ENCODE measurements around the gene CSAD. TPM values are rescaled to one million over a fixed set of nuclear protein-coding genes. Genes with fewer than 3 reads are reported as not detected.

The CSAD gene
- total and polyA plus RNA-seq, 2 of the 13 experiments (the other 11 are each of a cell fraction or from before 2014, with no cell fraction given) = 7.2 to 23.5 TPM

DNA sequence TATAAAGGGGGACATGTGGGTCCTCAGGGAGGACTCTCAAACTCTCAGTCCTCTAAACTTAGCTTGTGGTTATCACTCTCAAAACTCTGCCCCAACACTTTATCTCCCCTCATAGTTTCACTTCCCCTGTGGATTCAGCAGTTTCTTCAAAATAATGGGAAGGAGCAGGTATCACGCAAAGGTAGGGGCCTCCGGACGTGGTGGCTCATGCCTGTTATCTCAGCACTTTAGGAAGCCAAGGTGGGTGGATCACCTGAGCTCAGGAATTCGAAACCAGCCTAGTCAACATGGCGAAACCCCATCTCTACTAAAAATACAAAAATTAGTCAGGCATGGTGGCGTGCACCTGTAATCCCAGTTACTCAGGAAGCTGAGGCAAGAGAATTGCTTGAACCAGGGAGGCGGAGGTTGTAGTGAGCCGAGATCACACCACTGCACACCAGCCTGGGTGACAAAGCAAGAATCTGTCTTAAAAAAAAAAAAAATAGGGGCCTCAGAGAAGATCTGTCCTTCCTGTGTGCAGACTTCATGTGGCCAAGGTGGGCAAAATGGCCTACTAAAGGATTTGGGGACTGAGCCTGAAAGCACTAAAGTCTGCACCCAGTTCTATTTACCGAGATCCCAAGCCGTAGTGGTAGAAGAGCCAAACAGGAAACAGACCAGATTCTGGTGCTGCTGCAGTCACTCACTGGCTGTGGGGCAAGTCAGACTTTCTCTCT lies 19.9 kb upstream of the CSAD start:
- H3K79me2 ChIP-seq (ENCODE audit: insufficient read depth, low read length) = no peaks in the 10 kb centered on the region
- H3K9ac ChIP-seq (ENCODE audit: insufficient read depth, low read depth, low read length) = no peak overlapping the region
- no peak overlapping the region for H3K27ac ChIP-seq (ENCODE audit: extremely low read length, insufficient read depth, low read length)
- BruUV-seq (replicated peaks) = no TSS peak
- ATAC-seq (no peak), FAIRE-seq (no peak), DNase-seq (ENCODE audit: low spot score) (no peak)
- POLR2A ChIA-PET = interaction anchor here (0.9 kb wide), 1 partner anchor 121 kb away, joined by 3 read pairs; the partner anchor contains the start of gene AAAS
- WGBS (ENCODE audit: low lambda C conversion rate) = 40% methylated on average over 10 of the region's 10 CpGs
- TF ChIP-seq EP300 (IDR thresholded peaks at IDR 0.05; ENCODE audit: low read depth in 2 of 2, low read length in 2 of 2) (no peak), EP300 (CRISPR knock-in tag; IDR thresholded peaks at IDR 0.05; ENCODE audit: borderline replicate concordance) (no peak), ELF1 (CRISPR knock-in tag; IDR thresholded peaks at IDR 0.05) (no peak), ARNTL (CRISPR knock-in tag; IDR thresholded peaks at IDR 0.05) (no peak), STAT5B (CRISPR knock-in tag; IDR thresholded peaks at IDR 0.05) (no peak), RBFOX2 (IDR thresholded peaks at IDR 0.05; ENCODE audit: low read depth, low read length) (no peak)
- TF ChIP-seq, protein P1, sequence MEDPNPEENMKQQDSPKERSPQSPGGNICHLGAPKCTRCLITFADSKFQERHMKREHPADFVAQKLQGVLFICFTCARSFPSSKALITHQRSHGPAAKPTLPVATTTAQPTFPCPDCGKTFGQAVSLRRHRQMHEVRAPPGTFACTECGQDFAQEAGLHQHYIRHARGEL (CRISPR knock-in tag; IDR thresholded peaks at IDR 0.05) = no peak
- H3K4me1 ChIP-seq (ENCODE audit: insufficient read depth, low read length) = peaks cover 39% of the 10 kb centered on the region
- intact Hi-C loops (cut with micrococcal nuclease; ENCODE audit: unreplicated experiment) (no loop called here), in situ Hi-C loops (cut with HindIII; ENCODE audit: extremely low pct_ligation_motif_present, low pct_unique_long_range_greater_than_20kb) (no loop called here)
- H4K20me1 ChIP-seq (ENCODE audit: insufficient read depth, low read length) = no peaks in the 10 kb centered on the region
- H3K36me3 ChIP-seq (replicated peaks in 1 of 2; ENCODE audit: control insufficient read depth in 1 of 2, insufficient read depth in 2 of 2, low read length in 2 of 2) = no peaks in the 10 kb centered on the region
- CTCF ChIA-PET (ENCODE audit: low intra/inter-chr PET ratio, low total read pairs) = no interaction called here
- H3K4me3 ChIP-seq (replicated peaks in 1 of 3; ENCODE audit: insufficient read depth in 1 of 3, low read depth in 2 of 3, low read length in 3 of 3) = no peak overlapping the region; a peak in 1 of 6 replicates
- no peak overlapping the region for H2AFZ ChIP-seq (ENCODE audit: low read length)
- peaks cover 0 to 4% of the 10 kb centered on the region in 2 experiments; a peak in 1 of 5 replicates for H3K27me3 ChIP-seq (ENCODE audit: control insufficient read depth in 1 of 2, insufficient read depth in 2 of 2, low read length in 2 of 2)
- H3K9me3 ChIP-seq (ENCODE audit: low read length) = no peaks in the 10 kb centered on the region
- H3K4me2 ChIP-seq (ENCODE audit: low read depth, low read length) = no peak overlapping the region

DNA sequence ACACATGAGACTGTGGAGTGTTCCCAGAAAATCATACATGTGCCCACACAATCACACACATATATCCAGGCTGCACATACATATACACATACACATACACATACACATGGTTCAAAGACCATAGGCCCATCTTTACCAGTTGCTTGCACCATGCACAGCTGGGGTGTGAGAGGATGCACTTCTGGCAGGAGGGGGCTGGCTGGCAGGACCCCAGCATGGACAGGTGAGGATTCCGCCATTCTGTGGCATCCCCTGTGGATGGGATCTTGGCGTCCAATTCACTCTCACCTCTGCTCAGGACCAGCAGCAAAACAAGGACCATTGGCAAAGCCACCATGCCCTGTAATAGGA lies 19.4 kb upstream of the CSAD start:
- FAIRE-seq (no peak), DNase-seq (ENCODE audit: low spot score) (no peak), ATAC-seq (no peak)
- no peak overlapping the region for H3K27ac ChIP-seq (ENCODE audit: extremely low read length, insufficient read depth, low read length)
- in situ Hi-C loops (cut with HindIII; ENCODE audit: extremely low pct_ligation_motif_present, low pct_unique_long_range_greater_than_20kb) = no loop called here
- no peaks in the 10 kb centered on the region for H4K20me1 ChIP-seq (ENCODE audit: insufficient read depth, low read length)
- H2AFZ ChIP-seq (ENCODE audit: low read length) = no peak overlapping the region
- H3K36me3 ChIP-seq (replicated peaks in 1 of 2; ENCODE audit: control insufficient read depth in 1 of 2, insufficient read depth in 2 of 2, low read length in 2 of 2) = no peaks in the 10 kb centered on the region
- H3K9ac ChIP-seq (ENCODE audit: insufficient read depth, low read depth, low read length) = no peak overlapping the region
- CTCF ChIA-PET (ENCODE audit: low intra/inter-chr PET ratio, low total read pairs) = no interaction called here
- H3K4me1 ChIP-seq (ENCODE audit: insufficient read depth, low read length) = peaks cover 45% of the 10 kb centered on the region
- POLR2A ChIA-PET = interaction anchor here (0.9 kb wide), 1 partner anchor 121 kb away, joined by 3 read pairs; the partner anchor contains the start of gene AAAS
- H3K4me2 ChIP-seq (ENCODE audit: low read depth, low read length) = no peak overlapping the region
- 0 out of 5 replicates have a peak, but pooled peaks cover 0 to 2% of the 10 kb centered on the region in 2 experiments for H3K27me3 ChIP-seq (ENCODE audit: control insufficient read depth in 1 of 2, insufficient read depth in 2 of 2, low read length in 2 of 2)
- H3K4me3 ChIP-seq (replicated peaks in 1 of 3; ENCODE audit: insufficient read depth in 1 of 3, low read depth in 2 of 3, low read length in 3 of 3) = no peak overlapping the region
- no peaks in the 10 kb centered on the region for H3K79me2 ChIP-seq (ENCODE audit: insufficient read depth, low read length)
- 50% methylated on average over 1 of the region's 2 CpGs for WGBS (ENCODE audit: low lambda C conversion rate)
- no TSS peak for BruUV-seq (replicated peaks)
- intact Hi-C loops (cut with micrococcal nuclease; ENCODE audit: unreplicated experiment) = no loop called here
- no peaks in the 10 kb centered on the region for H3K9me3 ChIP-seq (ENCODE audit: low read length)
- TF ChIP-seq, protein P2, sequence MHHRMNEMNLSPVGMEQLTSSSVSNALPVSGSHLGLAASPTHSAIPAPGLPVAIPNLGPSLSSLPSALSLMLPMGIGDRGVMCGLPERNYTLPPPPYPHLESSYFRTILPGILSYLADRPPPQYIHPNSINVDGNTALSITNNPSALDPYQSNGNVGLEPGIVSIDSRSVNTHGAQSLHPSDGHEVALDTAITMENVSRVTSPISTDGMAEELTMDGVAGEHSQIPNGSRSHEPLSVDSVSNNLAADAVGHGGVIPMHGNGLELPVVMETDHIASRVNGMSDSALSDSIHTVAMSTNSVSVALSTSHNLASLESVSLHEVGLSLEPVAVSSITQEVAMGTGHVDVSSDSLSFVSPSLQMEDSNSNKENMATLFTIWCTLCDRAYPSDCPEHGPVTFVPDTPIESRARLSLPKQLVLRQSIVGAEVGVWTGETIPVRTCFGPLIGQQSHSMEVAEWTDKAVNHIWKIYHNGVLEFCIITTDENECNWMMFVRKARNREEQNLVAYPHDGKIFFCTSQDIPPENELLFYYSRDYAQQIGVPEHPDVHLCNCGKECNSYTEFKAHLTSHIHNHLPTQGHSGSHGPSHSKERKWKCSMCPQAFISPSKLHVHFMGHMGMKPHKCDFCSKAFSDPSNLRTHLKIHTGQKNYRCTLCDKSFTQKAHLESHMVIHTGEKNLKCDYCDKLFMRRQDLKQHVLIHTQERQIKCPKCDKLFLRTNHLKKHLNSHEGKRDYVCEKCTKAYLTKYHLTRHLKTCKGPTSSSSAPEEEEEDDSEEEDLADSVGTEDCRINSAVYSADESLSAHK (CRISPR knock-in tag; IDR thresholded peaks at IDR 0.05; ENCODE audit: borderline replicate concordance) = no peak
- no peak for TF ChIP-seq IRF2 (CRISPR knock-in tag; IDR thresholded peaks at IDR 0.05)
- TF ChIP-seq ZNF816 (CRISPR knock-in tag; IDR thresholded peaks at IDR 0.05; ENCODE audit: borderline replicate concordance) = no peak
- TF ChIP-seq ZNF781 (CRISPR knock-in tag; IDR thresholded peaks at IDR 0.05; ENCODE audit: borderline replicate concordance, not compliant biosample characterization) = no peak
- TF ChIP-seq, protein P3, sequence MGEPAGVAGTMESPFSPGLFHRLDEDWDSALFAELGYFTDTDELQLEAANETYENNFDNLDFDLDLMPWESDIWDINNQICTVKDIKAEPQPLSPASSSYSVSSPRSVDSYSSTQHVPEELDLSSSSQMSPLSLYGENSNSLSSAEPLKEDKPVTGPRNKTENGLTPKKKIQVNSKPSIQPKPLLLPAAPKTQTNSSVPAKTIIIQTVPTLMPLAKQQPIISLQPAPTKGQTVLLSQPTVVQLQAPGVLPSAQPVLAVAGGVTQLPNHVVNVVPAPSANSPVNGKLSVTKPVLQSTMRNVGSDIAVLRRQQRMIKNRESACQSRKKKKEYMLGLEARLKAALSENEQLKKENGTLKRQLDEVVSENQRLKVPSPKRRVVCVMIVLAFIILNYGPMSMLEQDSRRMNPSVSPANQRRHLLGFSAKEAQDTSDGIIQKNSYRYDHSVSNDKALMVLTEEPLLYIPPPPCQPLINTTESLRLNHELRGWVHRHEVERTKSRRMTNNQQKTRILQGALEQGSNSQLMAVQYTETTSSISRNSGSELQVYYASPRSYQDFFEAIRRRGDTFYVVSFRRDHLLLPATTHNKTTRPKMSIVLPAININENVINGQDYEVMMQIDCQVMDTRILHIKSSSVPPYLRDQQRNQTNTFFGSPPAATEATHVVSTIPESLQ (CRISPR knock-in tag; conservative IDR thresholded peaks at IDR 0.05) = no peak
- no peak for TF ChIP-seq ZNF577 (CRISPR knock-in tag; IDR thresholded peaks at IDR 0.05; ENCODE audit: borderline replicate concordance, low read depth)
- TF ChIP-seq PHF5A (CRISPR knock-in tag; IDR thresholded peaks at IDR 0.05; ENCODE audit: low read depth, unreplicated experiment) = no peak

Data from HepG2 (cell line).